Activated CD8-positive, alpha-beta T cell treated with anti-CD3 and anti-CD28 coated beads for 36 hours (primary cell): Measurements from ENCODE around the gene SOX5. TPM values are rescaled to one million over a fixed set of nuclear protein-coding genes. Genes with fewer than 3 reads are reported as not detected.
"Not testable (repeated sequence)": the region's sequence is repeated elsewhere in the genome, so short reads cannot be mapped to it uniquely, and the experiment has no call there.

ENCODE experiments used
- ATAC-seq: fragments of 200-7000 bp; cut with Tn5 transposase; one replicate; pipeline ENCODE4 v1.10.0; 2021; ENCODE audit warnings: mild to moderate bottlenecking, moderate library complexity
- CTCF ChIA-PET: fragments of 350-600 bp; sonication (Branson Sonifier 250); formaldehyde crosslinking; loops from one replicate; lab custom pipeline; 2021; ENCODE audit warnings: antibody characterized with exemption; lab: Charles Lee
- POLR2A ChIA-PET: fragments of 350-600 bp; sonication (Branson Sonifier 250); formaldehyde crosslinking; loops from one replicate; lab custom pipeline; 2021; ENCODE audit warnings: antibody characterized with exemption; lab: Charles Lee
- DNase-seq: peaks from one replicate; pipeline ENCODE4 v3.0.0-alpha.2; 2020
- H3K27ac Mint-ChIP-seq: one replicate; pipeline ENCODE4 v1.8.0; 2021; ENCODE audit warnings: mild to moderate bottlenecking, mixed read lengths
- H3K27me3 Mint-ChIP-seq: one replicate; pipeline ENCODE4 v1.8.0; 2021; ENCODE audit warnings: mixed read lengths
- H3K36me3 Mint-ChIP-seq: one replicate; pipeline ENCODE4 v1.8.0; 2021; ENCODE audit warnings: low read depth, mixed read lengths
- H3K4me1 Mint-ChIP-seq: one replicate; pipeline ENCODE4 v1.8.0; 2021; ENCODE audit warnings: low read depth, mixed read lengths
- H3K4me3 Mint-ChIP-seq: one replicate; pipeline ENCODE4 v1.8.0; 2021; ENCODE audit warnings: mild to moderate bottlenecking, moderate library complexity, mixed read lengths
- H3K9me3 Mint-ChIP-seq: one replicate; pipeline ENCODE4 v1.8.0; 2021; ENCODE audit warnings: mixed read lengths
- intact Hi-C: fragments of 100-400 bp; cut with micrococcal nuclease; formaldehyde crosslinking; loops from one replicate; pipeline ENCODE4 v1.10.0; 2022
- total RNA-seq, 2 experiments: library from RNA; stranded (reverse); gene quantifications; one replicate each; pipeline ENCODE4 v1.2.3, GENCODE V29; 2021
- TF ChIP-seq, protein P1 (sequence below): fragments of 200-600 bp; IDR thresholded peaks from one replicate; pipeline ENCODE4 v1.8.0; 2022; ENCODE audit warnings: antibody characterized with exemption, mild to moderate bottlenecking

Gene SOX5
- total RNA-seq, 2 experiments from 2014 or later: not detected

DNA sequence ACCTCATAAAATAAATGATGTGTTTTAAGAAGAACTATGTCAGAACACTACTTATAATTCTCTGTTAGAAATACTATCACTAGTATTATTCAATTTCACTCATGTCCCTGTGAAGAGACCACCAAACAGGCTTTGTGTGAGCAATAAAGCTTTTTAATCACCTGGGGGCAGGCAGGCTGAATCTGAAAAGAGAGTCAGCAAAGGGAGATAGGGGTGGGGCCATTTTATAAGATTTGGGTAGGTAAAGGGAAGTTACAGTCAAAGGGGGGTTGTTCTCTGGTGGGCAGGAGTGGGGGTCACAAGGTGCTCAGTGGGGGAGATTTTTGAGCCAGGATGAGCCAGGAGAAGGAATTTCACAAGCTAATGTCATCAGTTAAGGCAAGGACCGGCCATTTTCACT lies 443.7 kb downstream of the SOX5 start:
- ATAC-seq, H3K27ac Mint-ChIP-seq, H3K27me3 Mint-ChIP-seq, H3K4me1 Mint-ChIP-seq, H3K36me3 Mint-ChIP-seq, H3K4me3 Mint-ChIP-seq, H3K9me3 Mint-ChIP-seq, intact Hi-C loops, POLR2A ChIA-PET, DNase-seq, CTCF ChIA-PET: not testable (repeated sequence)

DNA sequence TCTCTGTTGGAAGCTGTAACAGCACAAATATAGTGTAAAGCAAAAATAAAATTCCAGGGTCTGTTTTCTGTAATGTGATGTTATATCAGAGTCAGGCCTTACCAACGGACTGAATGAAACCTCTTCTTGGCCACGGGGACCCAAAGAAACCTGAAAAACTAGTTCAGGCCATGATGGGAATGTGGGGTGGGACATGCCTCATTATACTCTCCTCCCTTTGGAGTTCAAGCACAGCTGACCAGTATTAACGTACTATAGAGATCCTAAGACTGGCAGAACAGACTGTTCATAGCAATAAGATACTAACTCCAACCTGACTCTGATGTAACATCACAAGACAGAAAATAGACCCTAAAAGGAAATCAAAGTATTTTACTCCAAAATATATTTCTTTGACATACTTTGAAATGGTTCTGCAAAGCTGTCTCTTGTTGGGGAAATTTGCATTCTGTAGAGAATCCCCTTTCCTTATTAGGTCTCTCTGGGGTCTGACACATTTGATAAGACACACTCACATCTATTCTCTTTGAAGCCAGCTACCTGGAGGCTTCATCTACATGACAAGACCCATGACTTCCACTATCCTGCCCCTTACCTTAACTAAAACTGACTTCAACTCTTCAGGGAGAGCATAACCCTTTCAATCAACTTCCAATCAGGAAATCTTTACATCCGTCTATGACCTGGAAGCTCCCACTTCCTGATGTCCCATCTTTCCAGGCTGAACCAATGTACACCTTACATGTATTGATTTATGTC lies 444.6 kb downstream of the SOX5 start:
- no peak overlapping the region for H3K27ac Mint-ChIP-seq
- no peaks in the 10 kb centered on the region for H3K4me1 Mint-ChIP-seq
- DNase-seq (no peak), ATAC-seq (no peak)
- H3K27me3 Mint-ChIP-seq: no peaks in the 10 kb centered on the region
- peaks cover 2% of the 10 kb centered on the region for H3K9me3 Mint-ChIP-seq
- intact Hi-C loops: no loop called here
- no peaks in the 10 kb centered on the region for H3K36me3 Mint-ChIP-seq
- TF ChIP-seq, protein P1, sequence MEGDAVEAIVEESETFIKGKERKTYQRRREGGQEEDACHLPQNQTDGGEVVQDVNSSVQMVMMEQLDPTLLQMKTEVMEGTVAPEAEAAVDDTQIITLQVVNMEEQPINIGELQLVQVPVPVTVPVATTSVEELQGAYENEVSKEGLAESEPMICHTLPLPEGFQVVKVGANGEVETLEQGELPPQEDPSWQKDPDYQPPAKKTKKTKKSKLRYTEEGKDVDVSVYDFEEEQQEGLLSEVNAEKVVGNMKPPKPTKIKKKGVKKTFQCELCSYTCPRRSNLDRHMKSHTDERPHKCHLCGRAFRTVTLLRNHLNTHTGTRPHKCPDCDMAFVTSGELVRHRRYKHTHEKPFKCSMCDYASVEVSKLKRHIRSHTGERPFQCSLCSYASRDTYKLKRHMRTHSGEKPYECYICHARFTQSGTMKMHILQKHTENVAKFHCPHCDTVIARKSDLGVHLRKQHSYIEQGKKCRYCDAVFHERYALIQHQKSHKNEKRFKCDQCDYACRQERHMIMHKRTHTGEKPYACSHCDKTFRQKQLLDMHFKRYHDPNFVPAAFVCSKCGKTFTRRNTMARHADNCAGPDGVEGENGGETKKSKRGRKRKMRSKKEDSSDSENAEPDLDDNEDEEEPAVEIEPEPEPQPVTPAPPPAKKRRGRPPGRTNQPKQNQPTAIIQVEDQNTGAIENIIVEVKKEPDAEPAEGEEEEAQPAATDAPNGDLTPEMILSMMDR: no peak
- POLR2A ChIA-PET: no interaction called here
- CTCF ChIA-PET: no interaction called here
- H3K4me3 Mint-ChIP-seq: no peak overlapping the region

DNA sequence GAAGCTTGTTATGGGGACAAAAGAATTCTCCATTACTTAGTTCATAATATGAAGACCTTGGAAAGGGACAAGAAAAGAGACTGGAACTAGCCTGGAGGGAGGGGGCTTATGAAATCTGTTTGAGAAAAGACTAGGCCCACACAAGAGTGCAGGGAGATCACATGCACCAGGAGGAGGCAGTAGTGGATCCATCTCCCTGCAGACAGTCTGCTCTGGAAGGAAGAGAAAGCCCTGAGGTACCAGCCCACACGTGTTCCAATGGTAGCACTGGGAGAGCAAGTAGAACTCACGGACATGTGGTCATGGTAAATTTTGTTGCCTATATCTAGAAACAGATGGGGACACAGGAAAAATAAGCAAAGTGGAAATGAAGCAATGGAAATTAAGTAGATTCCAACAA lies 445.4 kb downstream of the SOX5 start:
- Mint-ChIP-seq H3K36me3 (no peaks in the 10 kb centered on the region), H3K27me3 (no peaks in the 10 kb centered on the region), H3K4me1 (no peaks in the 10 kb centered on the region), H3K27ac (no peak overlapping the region), H3K4me3 (no peak overlapping the region), H3K9me3 (peaks cover 2% of the 10 kb centered on the region)
- POLR2A ChIA-PET: no interaction called here
- TF ChIP-seq, protein P1: no peak
- DNase-seq (no peak), ATAC-seq (no peak)
- CTCF ChIA-PET: no interaction called here
- intact Hi-C loops: no loop called here

DNA sequence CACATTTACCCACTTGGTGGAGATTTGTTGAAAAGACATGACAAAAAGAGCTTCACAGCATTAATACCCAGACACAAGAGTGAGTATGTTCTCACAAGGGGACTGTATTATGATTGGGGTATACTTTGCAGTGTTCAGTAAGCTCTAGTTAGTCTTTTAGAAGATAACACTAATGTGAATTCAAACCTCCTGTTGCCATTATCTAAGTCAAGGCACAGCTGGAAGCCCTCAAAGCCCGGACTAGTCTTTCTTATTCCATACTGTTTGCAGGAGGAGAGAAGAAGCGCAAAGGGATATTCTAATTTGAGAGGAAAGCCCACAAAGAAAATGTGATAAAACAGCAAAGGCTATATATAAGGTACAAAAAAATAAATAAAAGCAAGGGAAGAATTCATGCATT lies 445.9 kb downstream of the SOX5 start:
- CTCF ChIA-PET: interaction anchor here (1.3 kb wide), 1 partner anchor 55 kb away, joined by 3 read pairs; no protein-coding TSS in a partner anchor
- Mint-ChIP-seq H3K9me3 (peaks cover 4% of the 10 kb centered on the region), H3K4me3 (no peak overlapping the region)

GRCh38 chr12:23502259-23502658 lies 447.2 kb downstream of the SOX5 start:
- Mint-ChIP-seq H3K9me3 (peaks cover 6% of the 10 kb centered on the region), H3K27ac (no peak overlapping the region), H3K27me3 (no peaks in the 10 kb centered on the region), H3K36me3 (no peaks in the 10 kb centered on the region), H3K4me1 (no peaks in the 10 kb centered on the region), H3K4me3 (no peak overlapping the region)
- ChIA-PET POLR2A (no interaction called here), CTCF (interaction anchor here (1.0 to 1.3 kb wide), 2 partner anchors 23 to 56 kb away, joined by 3 read pairs; no protein-coding TSS in a partner anchor)
- intact Hi-C loops: no loop called here
- TF ChIP-seq, protein P1: no peak
- no peak for ATAC-seq
- no peak for DNase-seq

More for the DNA sequence above, 445.9 kb downstream of the SOX5 start:
- POLR2A ChIA-PET: no interaction called here
- H3K27me3 Mint-ChIP-seq: no peaks in the 10 kb centered on the region
- no peak for DNase-seq
- H3K27ac Mint-ChIP-seq: no peak overlapping the region
- TF ChIP-seq, protein P1: no peak
- no peak for ATAC-seq
- no peaks in the 10 kb centered on the region for H3K36me3 Mint-ChIP-seq
- no peaks in the 10 kb centered on the region for H3K4me1 Mint-ChIP-seq
- intact Hi-C loops: no loop called here
